Mammary epithelial cell (primary cell): Measurements from ENCODE around the gene RTP5.

Experiments
- EZH2 ChIP-seq: IDR thresholded peaks from 2 replicates; pipeline ENCODE4 v1.6.1; 2012; ENCODE audit warnings: low read length, inconsistent platforms, borderline replicate concordance
- TF ChIP-seq, protein P1 (sequence below), 2 donors: IDR thresholded peaks in 1 of 2; conservative IDR thresholded peaks in 1 of 2; 2 replicates each; pipeline ENCODE4 v1.5.1; 2011 to 2012; ENCODE audit warnings: inconsistent platforms in 2 of 2, low read length in 2 of 2, mild to moderate bottlenecking in 2 of 2, control low read depth in 1 of 2, low read depth in 1 of 2; ENCODE audit not compliant: insufficient read depth in 1 of 2; ENCODE audit errors: extremely low read depth in 1 of 2

DNA sequence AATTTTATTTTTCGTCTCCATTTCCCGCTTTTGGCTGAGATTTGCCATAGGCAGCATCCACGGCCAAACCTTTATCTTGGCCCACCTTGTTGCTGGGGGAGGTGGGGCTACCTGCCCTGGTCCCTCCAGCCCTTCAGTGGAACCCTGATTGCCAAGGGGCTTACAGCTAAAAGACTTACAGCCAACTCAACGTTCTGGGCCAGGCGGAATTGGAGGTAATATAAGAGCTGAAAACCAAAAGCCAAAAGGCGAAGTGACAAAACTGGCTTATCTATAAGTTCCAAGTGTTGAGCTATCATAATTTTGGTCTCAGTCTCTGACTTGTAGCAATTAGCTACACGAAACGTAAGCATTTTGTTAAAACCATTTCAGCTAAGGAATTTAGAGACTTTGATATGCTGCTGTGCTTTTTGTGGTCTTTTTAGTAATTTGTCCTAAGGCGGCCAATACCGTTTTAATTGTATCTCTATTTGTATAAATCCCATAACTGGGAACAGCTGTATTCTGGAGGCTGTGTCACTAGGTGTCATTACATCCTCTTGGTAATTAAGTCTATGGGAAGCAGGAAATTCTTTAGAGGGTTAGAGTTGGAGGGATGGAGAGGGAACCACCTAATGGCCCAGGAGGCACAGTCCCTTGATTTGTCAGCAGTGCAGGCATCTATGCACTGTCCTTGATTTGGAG lies 34.9 kb upstream of the RTP5 start:
- TF ChIP-seq, protein P1, sequence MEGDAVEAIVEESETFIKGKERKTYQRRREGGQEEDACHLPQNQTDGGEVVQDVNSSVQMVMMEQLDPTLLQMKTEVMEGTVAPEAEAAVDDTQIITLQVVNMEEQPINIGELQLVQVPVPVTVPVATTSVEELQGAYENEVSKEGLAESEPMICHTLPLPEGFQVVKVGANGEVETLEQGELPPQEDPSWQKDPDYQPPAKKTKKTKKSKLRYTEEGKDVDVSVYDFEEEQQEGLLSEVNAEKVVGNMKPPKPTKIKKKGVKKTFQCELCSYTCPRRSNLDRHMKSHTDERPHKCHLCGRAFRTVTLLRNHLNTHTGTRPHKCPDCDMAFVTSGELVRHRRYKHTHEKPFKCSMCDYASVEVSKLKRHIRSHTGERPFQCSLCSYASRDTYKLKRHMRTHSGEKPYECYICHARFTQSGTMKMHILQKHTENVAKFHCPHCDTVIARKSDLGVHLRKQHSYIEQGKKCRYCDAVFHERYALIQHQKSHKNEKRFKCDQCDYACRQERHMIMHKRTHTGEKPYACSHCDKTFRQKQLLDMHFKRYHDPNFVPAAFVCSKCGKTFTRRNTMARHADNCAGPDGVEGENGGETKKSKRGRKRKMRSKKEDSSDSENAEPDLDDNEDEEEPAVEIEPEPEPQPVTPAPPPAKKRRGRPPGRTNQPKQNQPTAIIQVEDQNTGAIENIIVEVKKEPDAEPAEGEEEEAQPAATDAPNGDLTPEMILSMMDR (conservative IDR thresholded peaks at IDR 0.05 in 1 of 2, IDR thresholded peaks at IDR 0.05 in 1 of 2; ENCODE audit: extremely low read depth in 1 of 2, insufficient read depth in 1 of 2, low read depth in 1 of 2, low read length in 2 of 2) = no peak
- no peak for TF ChIP-seq EZH2
